Dedifferentiated amniotic fluid mesenchymal stem cell (primary cell): ENCODE results near the gene KIF5A.
"Not testable (repeated sequence)": the region's sequence is repeated elsewhere in the genome, so short reads cannot be mapped to it uniquely, and the experiment has no call there.

ENCODE experiments used
- DNase-seq: peaks from one replicate; pipeline ENCODE4 v3.0.0-alpha.2; 2016; ENCODE audit errors: extremely low spot score

Gene KIF5A

DNA sequence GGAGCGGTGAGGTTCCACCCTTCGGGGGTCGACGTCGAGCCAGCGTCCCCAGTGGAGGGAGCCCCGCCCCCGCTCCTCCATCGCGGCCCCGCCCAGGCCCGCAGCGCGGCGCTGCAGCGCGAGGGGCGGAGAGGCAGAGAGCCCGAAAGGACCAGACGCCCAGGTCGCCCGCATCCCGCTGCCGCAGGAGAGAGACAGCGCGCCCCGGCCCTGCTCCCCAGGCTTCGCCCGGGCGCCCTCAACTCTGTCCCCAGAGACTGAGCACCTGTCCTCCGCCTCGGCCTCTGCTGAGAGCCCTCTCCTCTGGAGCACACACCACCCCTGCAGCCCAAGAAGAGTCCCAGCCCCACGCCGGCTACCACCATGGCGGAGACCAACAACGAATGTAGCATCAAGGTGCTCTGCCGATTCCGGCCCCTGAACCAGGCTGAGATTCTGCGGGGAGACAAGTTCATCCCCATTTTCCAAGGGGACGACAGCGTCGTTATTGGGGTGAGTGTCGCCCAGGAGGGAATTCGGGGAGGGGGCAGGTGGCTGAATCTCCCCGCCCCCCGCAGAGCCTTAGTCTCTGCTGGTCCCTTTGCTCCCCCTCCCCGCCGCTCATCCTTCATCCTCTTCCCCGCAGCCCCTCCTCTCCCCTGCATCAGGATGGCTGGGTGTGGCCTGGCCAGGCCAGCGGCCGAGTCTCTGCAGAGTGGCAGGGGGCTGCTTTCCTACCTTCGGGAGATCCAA lies at the start of gene KIF5A:
KIF5A (plus strand) TSS at position 136 of the 732 bp plus-strand sequence; CDS start at position 364, 228 bp downstream.
- no peak for DNase-seq

- DNase-seq = no peak
These were observed 49.6 kb upstream of the KIF5A start for GRCh38 chr12:57500213-57500612.

DNA sequence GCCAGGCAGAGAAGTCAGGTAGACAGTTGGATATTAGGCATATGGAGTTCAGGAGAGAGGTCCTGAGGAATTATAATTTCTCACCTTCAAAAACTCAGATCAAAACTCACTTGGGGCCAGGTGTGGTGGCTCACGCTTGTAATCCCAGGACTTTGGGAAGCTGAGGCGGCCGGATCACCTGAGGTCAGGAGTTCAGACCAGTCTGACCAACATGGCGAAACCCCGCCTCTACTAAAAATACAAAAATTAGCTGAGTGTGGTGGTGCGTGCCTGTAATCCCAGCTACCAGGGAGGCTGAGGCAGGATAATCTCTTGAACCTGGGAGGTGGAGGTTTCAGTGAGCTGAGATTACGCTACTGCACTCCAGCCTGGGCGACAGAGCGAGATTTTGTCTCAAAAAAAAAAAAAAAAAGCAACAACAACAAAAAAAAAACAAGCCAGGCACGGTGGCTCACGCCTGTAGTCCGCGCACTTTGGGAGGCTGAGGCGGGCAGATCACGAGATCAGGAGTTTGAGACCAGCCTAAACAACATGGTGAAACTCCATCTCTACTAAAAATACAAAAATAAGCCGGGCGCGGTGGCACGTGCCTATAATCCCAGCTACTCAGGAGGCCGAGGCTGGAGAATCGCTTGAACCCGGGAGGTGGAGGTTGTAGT lies 47.4 kb upstream of the KIF5A start:
- DNase-seq = not testable (repeated sequence)

- not testable (repeated sequence) for DNase-seq
These were observed 43.3 kb upstream of the KIF5A start for GRCh38 chr12:57506541-57506940.

- DNase-seq = not testable (repeated sequence)
These were observed 42.0 kb upstream of the KIF5A start for GRCh38 chr12:57507796-57508195.

DNA sequence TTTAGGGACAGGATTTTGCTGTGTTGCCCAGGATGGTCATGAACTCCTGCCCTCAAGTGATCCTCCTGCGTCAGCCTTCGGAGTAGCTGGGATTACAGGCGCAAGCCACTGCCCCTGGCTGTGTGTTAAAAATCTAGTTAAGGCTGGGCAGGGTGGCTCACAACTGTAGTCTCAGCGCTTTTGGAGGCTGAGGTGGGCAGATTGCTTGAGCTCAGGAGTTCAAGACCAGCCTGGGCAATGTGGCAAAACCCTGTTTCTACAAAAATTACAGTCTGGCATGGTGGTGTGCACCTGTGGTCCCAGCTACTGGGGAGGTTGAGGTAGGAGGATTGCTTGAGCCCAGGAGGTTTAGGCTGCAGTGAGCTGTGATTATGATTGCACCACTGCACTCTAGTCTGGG lies 38.7 kb upstream of the KIF5A start:
- DNase-seq = no peak

GRCh38 chr12:57511588-57512325 lies 38.1 kb upstream of the KIF5A start:
- DNase-seq = no peak

DNA sequence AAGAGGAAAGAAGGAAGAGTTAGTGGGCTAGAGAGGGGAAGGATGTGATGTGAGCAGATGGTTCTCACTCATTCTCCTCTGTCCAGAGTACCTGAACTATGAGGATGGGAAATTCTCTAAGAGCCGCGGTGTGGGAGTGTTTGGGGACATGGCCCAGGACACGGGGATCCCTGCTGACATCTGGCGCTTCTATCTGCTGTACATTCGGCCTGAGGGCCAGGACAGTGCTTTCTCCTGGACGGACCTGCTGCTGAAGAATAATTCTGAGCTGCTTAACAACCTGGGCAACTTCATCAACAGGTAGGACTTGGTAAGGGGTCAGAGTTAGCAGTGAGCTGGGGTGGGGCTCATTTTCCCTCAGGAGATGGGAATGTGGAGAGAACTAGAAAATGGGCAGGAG lies 37.2 kb upstream of the KIF5A start:
- no peak for DNase-seq

DNA sequence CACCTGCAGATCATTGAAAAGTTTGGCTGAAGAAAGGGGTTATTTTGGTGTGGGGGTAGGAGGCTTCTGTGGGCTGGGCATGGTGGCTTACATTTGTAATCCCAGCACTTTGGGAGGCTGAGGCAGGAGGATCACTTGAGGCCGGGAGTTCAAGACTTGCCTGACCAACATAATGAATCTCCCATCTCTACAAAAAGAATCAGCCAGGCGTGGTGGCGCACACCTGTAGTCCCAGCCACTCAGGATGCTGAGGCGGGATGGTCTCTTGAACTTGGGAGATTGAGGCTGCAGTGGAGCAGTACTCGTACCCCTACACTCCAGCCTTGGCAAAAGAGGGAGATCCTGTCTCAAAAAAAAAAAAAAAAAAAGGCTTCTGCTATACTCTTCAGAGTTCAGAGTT lies 36.6 kb upstream of the KIF5A start:
- no peak for DNase-seq

DNA sequence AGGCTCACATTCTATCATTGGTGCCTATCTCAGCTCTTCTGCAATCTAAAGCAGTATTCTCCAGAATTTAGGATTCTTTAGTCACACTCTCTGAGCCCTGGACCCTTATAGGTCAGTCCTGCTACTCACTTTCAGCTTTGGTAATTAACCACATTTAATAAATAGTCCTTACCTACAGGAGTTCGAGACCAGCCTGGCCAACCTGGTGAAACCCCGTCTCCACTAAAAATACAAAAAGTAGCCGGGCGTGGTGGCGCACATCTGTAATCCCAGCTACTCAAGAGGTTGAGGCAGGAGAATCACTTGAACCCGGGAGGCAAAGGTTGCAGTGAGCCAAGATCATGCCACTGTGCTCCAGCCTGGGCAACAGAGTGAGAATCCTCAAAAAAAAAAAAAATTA lies 36.2 kb upstream of the KIF5A start:
- DNase-seq = not testable (repeated sequence)

DNA sequence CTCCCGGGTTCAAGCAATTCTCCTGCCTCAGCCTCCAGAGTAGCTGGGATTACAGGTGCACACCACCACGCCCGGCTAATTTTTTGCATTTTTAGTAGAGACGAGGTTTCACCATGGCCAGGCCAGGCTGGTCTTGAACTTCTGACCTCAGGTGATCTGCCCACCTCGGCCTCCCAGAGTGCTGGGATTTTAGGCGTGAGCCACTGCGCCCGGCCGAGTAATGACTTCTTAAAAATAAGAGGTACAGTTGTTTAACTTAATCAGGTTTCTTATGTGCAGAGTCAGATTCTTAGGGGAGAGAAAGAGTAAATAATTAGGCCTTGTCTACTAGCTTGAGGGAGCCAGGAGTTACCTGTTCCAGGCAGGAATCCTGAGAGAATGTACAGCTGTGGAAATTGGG lies 35.6 kb upstream of the KIF5A start:
- not testable (repeated sequence) for DNase-seq

DNA sequence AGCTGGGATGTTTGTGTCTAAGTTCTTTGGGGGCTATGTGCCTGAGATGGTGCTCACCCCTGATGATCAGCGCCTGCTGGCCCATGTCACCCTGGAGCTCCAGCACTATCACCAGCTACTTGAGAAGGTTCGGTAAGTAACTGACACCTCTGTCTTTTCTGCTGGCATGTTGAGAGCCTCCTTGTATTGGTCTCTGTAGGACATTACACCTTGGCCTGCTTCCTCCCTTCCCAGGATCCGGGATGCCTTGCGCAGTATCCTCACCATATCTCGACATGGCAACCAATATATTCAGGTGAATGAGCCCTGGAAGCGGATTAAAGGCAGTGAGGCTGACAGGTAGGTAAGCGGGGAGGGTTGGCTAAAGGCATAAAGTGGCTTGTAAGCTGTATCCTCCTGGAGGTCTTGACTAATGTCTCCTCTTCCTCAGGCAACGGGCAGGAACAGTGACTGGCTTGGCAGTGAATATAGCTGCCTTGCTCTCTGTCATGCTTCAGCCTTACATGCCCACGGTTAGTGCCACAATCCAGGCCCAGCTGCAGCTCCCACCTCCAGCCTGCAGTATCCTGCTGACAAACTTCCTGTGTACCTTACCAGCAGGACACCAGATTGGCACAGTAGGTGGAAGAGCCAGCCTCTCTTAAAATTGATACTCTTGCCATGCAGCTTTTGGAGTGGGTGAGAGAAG lies 35.0 kb upstream of the KIF5A start:
- no peak for DNase-seq

DNA sequence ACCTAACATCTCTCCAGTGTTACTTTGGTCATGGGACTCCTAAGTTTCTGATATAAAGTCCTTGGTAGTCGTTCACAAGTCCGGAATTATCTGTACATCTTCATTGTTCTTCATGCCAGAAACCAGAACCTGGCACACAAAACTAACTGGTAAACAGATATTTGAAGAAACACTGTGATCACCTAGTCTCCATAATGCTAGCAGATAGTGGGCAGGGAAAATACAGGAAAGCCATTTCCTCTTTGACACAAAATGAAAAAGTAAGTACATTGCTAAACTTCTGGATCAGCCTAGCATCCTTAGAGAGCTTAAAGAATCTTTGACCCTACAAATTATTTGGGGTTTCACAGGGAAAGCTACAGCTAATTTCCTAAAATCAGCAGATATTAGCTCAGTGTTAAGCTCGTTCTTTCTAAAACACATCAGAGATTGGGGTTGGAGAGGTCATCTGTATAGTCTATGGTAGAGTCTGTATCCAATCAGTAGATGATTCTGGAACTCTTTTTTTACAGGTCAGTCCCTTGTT lies 34.4 kb upstream of the KIF5A start:
- DNase-seq = no peak

- no peak for DNase-seq
These were observed 33.8 kb upstream of the KIF5A start for GRCh38 chr12:57515934-57516541.

- DNase-seq = no peak
These were observed 33.2 kb upstream of the KIF5A start for GRCh38 chr12:57516617-57517153.

- DNase-seq = no peak
These were observed 32.7 kb upstream of the KIF5A start for GRCh38 chr12:57517187-57517586.

DNA sequence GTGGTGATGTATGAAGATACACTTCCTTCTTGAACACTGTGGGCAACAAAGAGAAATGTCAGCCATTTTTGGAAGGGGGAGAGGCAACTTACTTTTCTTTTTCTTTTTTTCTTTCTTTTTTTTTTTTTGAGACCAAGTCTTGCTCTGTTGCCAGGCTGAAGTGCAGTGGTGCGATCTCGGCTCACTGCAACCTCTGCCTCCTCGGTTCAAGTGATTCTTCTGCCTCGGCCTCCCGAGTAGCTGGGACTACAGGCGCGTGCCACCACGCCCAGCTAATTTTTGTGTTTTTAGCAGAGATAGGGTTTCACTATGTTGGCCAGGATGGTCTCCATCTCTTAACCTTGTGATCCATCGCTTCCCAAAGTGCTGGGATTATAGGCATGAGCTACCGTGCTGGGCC lies 32.1 kb upstream of the KIF5A start:
- DNase-seq = not testable (repeated sequence)

DNA sequence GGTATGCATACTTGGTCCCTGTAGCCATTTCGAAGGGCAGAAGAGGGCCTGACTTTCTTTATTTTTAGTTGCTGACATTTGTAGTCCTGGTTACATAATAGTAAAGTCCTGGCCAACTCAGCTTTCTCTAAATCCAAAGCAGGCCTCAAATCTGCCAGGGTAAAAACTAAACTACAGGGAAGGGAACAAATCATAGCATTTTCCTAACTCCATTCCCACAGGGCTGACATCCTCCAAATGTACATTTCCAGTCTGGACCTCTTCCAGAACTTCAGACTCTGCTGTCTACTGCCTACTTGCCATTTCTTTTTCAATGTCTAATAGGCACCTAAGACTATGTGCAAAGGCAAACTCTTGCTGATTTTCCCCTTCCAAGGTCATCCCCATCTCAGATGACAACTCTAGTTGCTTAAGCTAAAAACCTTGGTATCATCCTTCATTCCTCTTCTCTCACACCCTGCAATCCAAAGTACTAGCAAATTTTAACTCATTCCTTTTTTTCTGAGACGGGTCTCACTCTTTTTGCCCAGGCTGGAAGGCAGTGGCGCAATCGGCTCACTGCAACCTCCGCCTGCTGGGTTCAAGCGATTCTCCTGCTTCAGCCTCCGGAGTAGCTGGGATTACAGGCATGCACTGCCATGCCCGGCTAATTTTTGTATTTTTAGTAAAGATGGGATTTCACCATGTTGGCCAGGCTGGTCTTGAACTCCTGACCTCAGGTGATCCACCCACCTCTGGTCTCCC lies 31.5 kb upstream of the KIF5A start:
- DNase-seq = no peak

DNA sequence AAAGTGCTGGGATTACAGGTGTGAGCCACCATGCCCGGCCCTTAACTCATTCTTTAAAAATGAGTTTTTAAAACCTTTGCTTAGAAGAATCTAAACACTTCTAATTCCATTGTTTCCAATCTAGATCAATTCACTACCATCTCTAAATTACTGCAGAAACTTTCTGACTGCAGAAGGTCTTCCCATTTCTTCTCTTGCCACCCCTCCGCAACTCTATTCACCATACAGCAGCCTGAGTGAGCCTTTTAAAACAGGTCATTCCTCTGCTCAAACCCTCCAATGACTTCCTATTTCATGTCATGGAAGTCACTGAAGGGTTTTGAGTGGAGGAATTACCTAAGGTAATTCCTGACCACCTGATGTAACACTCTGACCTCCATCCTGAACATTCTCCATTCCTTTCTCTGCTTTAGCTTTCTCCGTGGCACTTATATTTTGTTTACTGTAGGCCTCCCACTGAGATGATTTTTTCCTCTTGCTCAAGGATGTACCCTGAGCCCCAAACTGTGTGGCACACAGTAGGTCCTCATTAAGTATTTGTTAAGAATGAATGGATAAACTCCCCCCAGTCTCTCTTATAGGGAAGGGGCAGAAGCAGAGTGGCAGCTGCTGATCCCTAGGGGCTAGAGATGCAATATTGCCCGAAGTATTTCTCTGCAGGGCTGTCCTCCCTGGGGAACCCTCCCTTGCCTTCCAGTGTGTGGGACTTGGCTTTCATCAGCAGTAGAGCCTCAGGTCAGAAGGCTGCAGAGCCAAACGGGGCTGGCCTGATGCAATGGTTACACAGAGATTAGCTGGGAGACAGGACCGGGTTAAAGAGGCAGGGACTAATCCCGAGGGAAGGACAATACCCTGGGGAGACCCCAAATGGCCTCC lies 30.7 kb upstream of the KIF5A start:
- DNase-seq = peak; percentile 37

DNA sequence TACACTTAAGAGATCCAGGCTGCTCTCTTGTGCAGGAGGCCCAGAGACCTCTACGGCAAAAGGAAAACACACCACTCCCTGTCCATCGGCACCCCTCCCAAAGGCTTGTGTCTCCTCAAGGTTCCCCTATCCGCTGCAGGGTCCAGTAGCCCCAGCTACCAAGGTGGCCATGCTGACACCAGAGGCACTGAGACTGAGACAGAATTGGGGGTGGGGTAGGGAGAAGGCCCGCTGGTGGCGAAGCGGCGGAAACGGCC lies 30.1 kb upstream of the KIF5A start:
- no peak for DNase-seq
